Astrocyte (in vitro differentiated cells and primary cell): Measurements from ENCODE around the gene NSD2.

Source experiments
- CTCF ChIP-seq: IDR thresholded peaks from 2 replicates; pipeline ENCODE4 v1.5.1; 2011; ENCODE audit warnings: low read depth, mild to moderate bottlenecking, inconsistent platforms, low read length, moderate library complexity; ENCODE audit not compliant: insufficient read depth
- EZH2 ChIP-seq: IDR thresholded peaks from 2 replicates; pipeline ENCODE4 v1.6.1; 2012; ENCODE audit warnings: mild to moderate bottlenecking, low read length, inconsistent platforms; ENCODE audit not compliant: insufficient read depth

- TF ChIP-seq CTCF (no peak), EZH2 (no peak)
Measured at GRCh38 chr4:2007804-2008670, 136.8 kb downstream of the NSD2 start.
